HepG2 (cell line): Measurements from ENCODE around the gene EIF1.

Experiments
- POLR2A ChIP-seq, 2 experiments: IDR thresholded peaks; 2 replicates each; pipeline ENCODE4 v1.6.1; 2011; ENCODE audit warnings: low read depth in 2 of 2, low read length in 2 of 2, mild to moderate bottlenecking in 1 of 2, moderate library complexity in 1 of 2; ENCODE audit not compliant: insufficient read depth in 1 of 2
- TSC22D2 ChIP-seq: sonication (generic); formaldehyde crosslinking; IDR thresholded peaks from 2 replicates; pipeline ENCODE4 v1.5.1; 2020; ENCODE audit warnings: missing genetic modification reagents, mild to moderate bottlenecking, borderline replicate concordance
- USF2 ChIP-seq, 2 experiments: sonication (generic) in 1 of 2; formaldehyde crosslinking in 1 of 2; IDR thresholded peaks; 2 replicates each; pipeline versions ENCODE4 v1.5.1 to v1.6.1; 2011 to 2020; ENCODE audit warnings: borderline replicate concordance in 1 of 2, low read depth in 1 of 2, low read length in 1 of 2, mild to moderate bottlenecking in 1 of 2, missing genetic modification reagents in 1 of 2, moderate library complexity in 1 of 2
- ZNF431 ChIP-seq: sonication (generic); formaldehyde crosslinking; IDR thresholded peaks from 2 replicates; pipeline ENCODE4 v1.9.0; 2022; ENCODE audit warnings: missing genetic modification reagents, low read depth, mild to moderate bottlenecking, borderline replicate concordance
- ZNF547 ChIP-seq: sonication (generic); formaldehyde crosslinking; IDR thresholded peaks from 2 replicates; pipeline ENCODE4 v1.5.1; 2020; ENCODE audit warnings: mild to moderate bottlenecking, missing genetic modification reagents
- ZNF766 ChIP-seq: sonication (generic); formaldehyde crosslinking; IDR thresholded peaks from 2 replicates; pipeline ENCODE4 v1.5.0; 2020; ENCODE audit warnings: missing genetic modification reagents, borderline replicate concordance
- ZUFSP ChIP-seq: sonication (generic); formaldehyde crosslinking; IDR thresholded peaks from 2 replicates; pipeline ENCODE4 v1.9.0; 2021; ENCODE audit warnings: missing genetic modification reagents, mild to moderate bottlenecking, borderline replicate concordance

GRCh38 chr17:41725134-41725533 lies 36.4 kb downstream of the EIF1 start:
- TF ChIP-seq POLR2A (IDR thresholded peaks at IDR 0.05; ENCODE audit: insufficient read depth in 1 of 2, low read depth in 2 of 2, low read length in 2 of 2), result no peak
- TF ChIP-seq ZUFSP (CRISPR knock-in tag), result no peak
- TF ChIP-seq ZNF766 (CRISPR knock-in tag), result no peak
- no peak for TF ChIP-seq ZNF547 (CRISPR knock-in tag)
- TF ChIP-seq TSC22D2, result no peak
- no peak for TF ChIP-seq USF2 (IDR thresholded peaks at IDR 0.05; ENCODE audit: low read depth, low read length)
- TF ChIP-seq USF2 (CRISPR knock-in tag; IDR thresholded peaks at IDR 0.05; ENCODE audit: borderline replicate concordance), result no peak
- TF ChIP-seq ZNF431 (CRISPR knock-in tag), result no peak
